22Rv1 (cell line): Measurements from ENCODE around the gene GUCD1.

ENCODE experiments used
- CTCF ChIP-seq: fragments of 450-650 bp; IDR thresholded peaks from 2 replicates; pipeline ENCODE4 v1.5.1; 2017; ENCODE audit warnings: mild to moderate bottlenecking
- ZFX ChIP-seq: fragments of 450-650 bp; IDR thresholded peaks from 2 replicates; pipeline ENCODE4 v1.6.1; 2017; ENCODE audit warnings: antibody characterized with exemption, borderline replicate concordance

GRCh38 chr22:24518228-24518627 lies 36.7 kb downstream of the GUCD1 start:
- TF ChIP-seq CTCF = no peak
- no peak for TF ChIP-seq ZFX
